Stimulated activated CD4-positive, alpha-beta T cell treated with anti-CD3 and anti-CD28 coated beads, Interleukin-1b, Interleukin-23, amount 100 ng/mL, for 1 hour (primary cell): Measurements from ENCODE around the gene SERPINA4.

Experiments
- DNase-seq, 2 donors: peaks; one replicate each; pipeline ENCODE4 v3.0.0-alpha.2; 2020; ENCODE audit warnings: low read depth in 2 of 2

The SERPINA4 gene

DNA sequence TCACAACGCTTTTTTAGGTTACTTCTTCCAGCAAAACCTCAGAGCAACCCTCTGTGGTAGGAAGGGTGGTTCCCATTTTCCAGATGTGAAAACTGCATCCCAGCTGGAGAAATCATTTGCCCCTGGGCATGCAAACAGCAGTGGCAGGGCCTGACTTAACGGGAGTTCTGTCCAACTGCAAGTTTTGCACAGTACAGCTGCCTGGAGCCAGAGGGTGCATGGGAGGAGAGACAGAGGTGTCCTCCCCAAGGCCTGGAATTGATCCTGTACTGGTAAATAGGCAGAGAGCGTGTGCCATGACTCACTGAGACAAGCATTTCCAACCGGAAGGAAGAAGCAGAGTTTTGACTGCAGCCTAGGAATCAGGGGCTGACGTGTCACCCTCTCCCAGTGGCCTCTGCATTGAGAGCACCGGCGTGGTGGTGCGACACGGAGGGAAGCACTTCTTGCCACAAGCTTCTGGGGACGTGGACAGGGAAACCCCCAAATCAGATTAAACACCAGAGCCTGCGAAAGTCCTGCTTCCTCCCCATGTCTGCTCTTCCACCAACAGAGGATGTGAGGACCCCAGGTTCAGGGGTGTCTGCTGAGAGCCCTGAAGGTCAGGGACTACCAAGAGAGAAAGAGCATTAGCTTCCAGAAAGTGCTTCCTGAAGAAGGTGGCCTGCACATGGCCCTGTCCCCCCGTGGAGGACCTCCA is 19.0 kb upstream of the SERPINA4 start:
- no peak for DNase-seq

DNA sequence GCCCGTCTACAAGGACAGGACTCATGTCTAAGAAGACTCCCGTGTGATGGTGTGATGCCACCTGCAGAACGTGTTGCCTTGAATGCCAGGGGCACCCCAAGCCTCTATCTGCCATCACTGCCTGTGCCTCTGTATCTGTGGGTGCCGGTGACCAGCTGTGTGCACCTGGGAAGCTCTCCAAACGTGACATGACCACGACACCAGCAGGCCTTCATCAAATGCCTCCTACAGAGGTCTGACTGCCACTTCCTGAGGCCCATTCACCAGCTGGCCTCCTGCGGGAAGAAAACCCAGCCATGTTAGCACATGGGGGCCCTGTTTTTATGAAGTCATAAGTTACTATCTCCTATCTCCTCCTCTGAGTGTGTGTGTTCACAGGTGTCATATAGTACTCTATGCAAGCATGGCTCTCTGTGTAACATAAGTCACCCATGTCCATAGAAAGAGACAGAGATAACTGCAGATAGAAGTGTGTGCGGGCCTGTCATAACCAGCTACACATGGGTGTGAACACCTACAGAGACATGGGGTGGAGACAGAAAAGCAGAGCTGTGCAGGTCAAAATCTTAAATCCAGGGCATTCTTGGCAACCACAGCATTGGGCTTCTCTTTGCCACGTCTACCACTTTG is 18.3 kb upstream of the SERPINA4 start:
- DNase-seq, result no peak

DNA sequence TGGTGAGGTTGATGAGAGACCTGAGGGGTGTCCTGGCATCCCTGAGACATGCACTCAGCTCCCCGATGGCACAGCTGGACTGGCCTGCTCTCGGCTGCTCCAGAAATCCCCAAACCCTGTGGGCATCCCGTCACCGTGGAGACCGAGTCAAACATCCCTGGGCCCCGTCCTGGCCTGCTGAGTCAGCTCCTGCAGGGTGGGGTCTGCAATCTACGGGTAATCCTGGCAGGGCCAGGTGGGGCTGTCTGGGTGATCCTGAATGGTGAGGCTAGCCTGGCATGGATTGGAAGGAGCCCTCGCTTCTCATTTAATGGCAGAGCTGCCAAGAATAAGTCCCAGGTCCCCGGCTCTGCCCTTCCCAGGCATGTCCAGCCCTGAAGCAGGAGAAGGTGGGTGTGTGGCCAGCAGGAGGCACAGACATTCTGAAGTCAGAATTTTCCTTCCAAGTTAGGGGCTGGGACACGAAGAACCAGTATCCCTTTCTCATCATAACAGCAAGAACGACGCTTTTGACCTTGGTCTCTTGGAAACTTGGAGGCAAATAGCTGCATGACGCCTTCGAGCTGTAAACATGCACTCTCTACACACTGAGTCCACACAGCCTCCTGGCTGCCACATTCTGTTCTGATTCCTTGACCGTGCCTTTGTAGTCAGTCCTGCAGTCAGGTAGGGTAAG is 17.7 kb upstream of the SERPINA4 start:
- DNase-seq, result no peak

DNA sequence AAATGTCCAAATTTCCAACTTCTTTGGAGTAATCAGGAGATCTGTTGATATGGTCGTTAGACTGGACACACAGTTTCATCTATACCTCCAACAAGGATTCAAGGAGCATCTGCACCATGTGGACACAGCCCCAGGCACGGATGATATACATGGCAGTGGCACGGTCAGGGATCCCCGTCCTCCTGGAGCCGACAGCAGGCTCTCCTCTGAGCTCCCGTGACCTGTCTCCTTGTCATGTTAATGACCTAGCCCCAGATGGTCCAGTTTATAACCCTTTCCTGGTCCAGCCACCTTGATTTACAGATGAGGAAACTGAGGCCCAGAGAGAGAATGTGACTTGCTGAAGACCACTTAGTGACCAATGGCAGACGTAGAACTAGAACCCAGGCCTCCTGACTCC is 16.5 kb upstream of the SERPINA4 start:
- no peak for DNase-seq

DNA sequence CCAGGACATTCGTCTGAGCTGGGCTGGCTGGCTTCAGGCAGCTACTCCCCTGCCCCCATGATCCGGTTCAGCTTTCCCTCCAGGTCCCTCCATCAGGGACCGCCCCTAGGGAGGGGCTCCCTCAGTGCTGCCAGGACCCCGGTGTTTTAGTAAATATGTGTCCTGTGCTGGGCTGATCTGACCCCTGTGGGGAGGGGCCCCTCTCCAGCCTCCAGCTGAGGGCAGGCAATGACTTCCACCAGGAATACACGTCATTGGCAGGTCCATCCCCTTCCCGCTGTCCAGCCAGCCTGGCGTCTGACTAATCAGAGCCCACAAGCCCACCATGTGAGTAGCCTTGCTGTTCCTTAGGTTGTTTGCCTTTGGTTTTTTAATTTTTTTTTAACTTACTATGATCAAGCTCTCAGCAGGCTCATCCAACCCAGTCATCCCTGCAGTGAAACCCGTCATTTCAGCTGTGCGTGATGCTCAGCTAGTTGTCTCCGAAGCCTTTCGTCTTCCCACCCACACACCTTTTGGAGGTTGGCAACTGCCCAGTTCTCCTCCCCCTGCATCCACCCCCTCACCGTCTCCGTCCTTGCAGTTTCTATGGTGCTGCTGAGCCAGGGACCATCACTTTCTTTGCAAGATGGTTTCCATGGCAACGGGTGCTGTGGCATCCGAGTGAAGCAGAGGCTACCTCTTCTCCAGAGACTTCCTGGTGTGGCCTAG is 16.0 kb upstream of the SERPINA4 start:
- DNase-seq, result no peak

DNA sequence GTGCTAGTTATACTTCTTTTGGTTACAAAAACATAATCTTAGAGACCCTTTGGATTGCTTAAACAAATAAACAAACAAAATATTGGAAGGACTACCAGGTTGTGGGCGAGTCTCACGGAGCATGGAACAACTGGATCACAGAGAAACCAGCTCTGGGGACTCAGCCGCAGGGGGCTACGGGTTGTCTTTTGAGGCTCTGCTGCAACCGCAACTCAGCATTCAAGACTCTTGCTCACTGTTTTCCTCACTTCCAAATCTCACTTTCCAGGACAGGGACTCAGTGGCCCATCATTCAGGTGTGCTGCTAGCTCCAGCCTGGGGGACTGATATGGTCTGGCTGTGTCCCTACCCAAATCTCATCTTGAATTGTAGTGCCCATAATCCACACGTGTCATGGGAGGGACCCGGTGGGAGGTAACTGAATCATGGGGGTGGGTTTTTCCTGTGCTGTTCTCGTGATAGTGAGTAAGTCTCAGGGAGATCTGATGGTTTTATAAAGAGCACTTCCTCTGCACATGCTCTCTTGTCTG is 14.0 kb upstream of the SERPINA4 start:
- no peak for DNase-seq

DNA sequence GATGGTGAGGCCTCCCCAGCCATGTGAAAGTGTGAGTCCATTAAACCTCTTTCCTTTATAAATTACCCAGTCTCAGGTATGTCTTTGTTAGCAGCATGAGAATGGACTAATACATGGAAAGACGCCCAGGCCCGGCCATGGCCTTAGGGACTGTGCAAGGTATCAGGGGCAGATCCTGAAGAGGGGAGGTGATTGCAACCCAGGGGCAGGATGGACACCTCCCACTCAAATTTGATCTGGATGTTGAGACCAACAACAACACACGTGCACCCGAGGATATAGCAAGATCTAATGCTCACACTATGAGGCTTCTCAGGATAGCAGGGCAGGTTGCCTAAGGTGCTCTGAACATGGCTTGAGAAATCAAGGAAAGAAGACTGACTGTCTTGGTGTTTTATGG is 13.5 kb upstream of the SERPINA4 start:
- no peak for DNase-seq

DNA sequence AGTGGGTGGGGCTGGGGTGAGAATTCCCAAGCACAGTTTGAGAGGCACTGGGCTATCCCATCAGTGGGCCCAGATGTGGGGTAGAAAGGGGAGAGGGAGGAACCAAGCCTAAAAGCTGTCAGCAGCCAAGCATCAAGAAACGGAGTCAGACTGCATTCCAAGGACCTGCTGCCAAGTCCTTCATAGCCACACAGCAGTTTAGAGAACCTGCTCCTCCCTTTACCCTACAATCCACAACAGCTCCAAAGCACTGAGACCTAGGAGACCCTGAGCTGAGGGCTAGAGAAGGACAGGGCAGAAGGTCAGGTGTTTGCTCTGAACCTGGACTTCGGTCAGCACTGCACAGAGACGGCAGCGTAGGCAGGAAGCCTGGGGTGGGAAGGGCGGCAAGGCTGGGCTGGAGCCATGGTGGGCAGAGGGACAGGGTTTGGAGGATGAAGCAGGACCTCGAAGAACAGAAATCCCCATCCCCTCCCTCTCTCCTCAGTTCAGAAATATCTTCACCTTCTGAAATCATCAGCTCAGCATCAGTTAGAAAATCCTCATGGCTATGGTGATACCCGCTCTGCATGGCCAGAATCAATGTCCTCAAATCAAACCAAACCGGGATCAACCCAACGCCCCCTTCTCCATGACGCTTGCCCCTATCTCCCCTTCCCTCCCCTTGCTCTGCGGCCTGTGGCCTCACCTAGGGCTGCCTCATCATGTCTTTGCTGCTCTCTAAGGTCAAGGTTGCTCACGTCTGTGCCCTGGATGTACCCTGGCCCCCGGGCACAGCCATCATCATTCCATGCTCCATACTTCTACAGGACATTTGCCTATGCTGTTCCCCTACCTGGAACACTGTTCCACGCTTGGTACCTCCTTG is 12.9 kb upstream of the SERPINA4 start:
- no peak for DNase-seq

DNA sequence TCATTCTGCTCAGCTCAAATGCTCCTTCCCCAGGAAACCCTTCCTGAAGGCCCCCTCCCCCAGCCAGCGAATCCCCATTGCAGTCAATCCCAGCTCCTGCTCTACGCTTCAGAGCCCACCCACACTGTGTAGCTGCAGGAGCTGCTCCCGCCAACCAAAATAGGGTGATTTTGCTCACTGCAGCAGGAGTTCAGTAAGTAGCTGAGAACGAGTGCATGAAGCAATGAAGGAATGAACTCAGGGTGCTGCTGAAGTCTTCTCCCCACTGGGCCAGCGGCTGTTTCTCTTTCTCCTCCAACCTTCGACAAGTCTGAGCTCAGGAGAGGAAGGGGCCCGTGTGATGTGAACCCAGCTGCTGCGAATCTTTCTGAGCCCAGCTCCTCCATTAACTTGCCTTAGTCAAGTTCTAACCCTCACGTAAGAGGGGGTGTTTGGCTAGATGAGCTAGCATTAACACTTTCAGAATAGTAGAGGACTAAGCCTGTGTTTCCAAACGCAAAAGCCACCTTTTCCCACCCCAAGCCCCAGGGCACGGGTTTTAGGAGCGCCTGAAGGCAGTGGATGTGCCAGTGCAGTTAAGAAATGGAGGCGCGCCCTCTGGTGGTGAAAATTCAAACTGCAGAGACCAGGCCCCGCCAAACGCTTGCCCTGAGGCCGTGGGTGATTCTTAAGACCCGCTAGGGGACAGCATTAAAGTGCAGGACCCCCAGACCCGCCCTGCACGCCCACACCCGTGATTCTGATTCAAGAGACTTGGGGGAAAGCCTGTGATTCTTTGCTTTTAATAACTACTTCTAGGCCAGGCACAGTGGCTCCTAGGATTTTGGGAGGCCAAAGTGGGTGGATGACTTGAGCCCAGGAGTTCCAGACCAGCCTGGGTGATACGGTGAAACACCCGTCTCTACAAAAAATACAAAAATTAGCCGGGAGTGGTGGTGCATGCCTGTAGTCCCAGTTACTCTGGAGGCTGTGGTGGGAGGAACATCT is 11.9 kb upstream of the SERPINA4 start:
- DNase-seq, result peak; percentile 5 to 45

DNA sequence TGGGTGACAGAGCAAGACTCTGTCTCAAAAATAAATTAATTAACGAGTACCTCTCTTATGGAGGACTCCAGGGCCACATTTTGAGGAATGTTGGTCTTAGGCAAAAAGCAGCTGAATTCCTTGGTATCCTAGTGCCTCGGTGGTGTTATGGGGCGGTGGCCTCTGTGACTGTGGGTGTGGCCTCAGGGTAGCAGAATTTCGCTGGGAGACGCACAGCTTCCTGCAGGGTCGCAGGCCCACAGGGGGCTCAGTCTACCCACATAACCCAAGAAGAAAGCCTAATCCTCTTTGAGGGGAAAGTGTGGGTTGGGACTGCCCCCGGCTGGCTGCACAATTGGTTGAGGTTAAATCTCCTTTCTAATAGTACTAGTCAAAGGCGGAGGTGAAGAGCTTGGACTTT is 11.2 kb upstream of the SERPINA4 start:
- no peak for DNase-seq

DNA sequence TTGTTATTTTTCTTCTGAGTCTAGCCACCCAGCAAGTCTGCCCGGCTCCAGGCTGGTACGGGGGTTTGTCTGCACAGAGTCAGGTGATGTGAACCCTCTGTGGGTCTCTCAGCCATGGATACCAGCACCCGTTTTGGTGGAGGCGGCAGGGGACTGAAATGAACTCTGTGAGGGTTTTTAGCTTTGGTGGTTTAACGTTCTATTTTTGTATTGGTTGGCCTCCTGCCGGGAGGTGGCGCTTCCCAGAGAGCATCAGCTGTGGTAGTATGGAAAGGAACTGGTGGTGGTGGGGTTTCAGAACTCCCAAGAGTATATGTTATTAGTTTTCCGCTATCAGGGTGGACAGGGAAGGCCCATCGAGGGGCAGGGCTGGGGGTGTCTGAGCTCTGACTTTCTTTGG is 5.3 kb upstream of the SERPINA4 start:
- no peak for DNase-seq

DNA sequence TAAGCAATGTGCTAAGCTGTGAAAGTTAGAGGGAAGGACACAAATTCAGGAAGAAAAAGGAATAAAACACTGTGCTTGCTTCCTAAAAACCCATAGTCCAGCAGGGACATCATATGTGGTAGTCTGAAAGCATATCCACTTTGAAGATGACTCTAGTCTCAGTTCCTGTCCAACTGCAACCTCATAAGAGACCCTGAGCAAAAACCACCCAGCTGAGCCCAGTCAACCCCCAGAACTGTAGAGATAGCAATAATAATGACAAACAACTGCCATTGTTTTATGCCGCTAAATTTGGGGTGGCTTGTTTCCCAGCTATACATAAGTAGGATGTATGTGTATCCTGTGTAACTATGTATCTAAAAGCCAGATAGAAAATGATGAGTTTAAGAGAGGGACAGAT is 3.9 kb upstream of the SERPINA4 start:
- no peak for DNase-seq

DNA sequence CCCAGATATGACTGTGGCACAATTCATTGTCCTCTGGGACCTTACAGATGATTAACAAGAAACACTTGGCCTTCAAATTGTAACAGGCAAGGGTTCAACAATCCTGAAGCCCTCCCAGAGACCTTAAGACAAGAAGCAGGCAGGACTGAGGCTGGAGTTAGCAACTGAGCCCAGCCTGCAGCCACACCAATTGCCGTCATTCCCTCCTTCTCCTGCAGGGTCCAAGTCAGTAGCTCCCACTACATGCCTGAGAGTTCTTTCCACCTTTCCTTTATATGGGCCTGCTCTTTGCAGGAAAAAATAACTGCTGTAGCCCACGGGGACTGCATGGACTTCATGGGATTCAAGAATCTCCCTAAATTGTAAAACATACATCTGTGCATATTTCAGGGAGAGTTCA is 2.4 kb upstream of the SERPINA4 start:
- DNase-seq, result no peak

DNA sequence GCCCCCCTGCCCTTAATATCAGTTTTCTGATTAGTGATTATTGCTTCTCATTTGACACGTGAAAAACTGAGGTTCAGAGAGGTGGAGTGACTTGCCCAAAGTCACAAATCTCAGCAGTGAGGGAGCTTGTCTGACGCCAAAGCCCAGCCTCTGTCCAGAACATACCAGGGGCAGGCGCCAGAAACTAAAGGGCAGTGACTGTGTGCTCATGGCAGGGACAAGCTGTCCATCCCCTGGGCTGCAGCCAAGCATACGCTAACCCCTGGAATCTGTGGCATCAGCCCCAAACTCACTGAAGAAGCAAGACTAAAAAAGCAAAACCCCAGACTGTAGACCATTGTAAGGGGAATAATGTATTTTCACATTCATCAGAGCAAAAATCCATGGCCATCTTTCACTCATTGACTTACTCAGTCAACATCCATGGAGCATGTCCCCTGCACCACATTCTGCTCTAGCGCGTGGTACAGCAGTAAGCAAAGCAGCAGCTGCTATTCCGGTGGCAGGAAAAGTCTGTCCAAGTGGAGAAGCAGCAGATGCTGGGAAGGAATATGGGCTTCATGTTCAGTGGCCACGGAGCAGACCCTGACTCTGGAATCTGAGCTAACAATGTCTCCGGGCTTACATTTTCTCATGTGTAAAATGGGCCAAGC is 1.5 kb upstream of the SERPINA4 start:
- no peak for DNase-seq

DNA sequence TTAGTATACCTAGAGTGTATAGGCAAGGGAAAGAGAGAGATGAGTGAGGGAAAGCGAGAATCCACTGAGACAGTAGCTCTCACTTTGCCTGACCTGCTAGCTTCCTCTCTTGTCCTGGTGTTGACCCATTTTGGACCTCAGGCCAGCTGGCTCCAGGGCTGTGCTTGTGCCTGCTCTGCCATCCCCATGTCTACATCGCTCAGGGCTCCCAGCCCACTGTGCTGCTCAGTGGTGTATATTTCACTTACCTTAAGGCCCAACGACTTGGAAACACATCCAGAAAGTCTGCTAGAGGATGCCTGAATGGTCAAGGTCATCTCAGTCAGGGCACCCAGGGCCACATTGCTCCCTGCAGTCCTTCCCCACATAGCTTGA is 964 bp upstream of the SERPINA4 start:
- DNase-seq, result no peak

DNA sequence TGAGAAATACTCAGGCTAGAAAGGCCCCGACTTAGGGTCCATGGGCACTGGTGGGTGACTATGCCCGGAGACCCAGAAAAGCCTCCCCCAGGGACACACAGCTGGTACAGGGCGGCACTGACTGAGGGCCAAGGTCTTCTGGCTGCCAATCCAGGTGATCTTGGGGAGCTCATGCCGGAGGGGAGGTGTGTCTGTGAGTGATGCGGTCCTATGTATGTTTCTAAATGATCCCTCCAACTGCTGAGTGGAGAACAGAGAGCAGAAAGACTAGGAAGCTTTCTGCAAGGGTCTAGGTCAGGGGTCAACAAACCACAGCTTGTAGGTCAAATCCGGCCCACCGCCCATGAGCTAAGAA is 391 bp downstream of the SERPINA4 start:
- DNase-seq, result no peak

DNA sequence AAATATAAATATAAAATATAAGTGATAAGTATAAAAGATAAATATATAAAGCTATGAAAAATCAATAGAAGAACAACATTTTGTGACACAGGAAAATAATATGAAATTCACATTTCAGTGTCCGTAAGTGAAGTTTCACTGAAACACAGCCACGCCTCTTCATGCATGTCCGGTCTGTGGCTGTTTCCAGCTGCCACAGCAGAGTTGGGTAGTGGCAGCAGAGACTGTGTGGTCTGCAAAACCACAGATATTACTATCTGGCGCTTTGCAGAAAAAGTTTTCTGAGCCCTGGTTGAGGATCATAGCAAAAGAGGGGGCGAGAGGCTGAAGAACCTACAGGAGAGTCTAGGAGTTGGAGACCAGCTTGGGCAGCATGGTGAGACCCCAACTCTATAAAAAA is 780 bp downstream of the SERPINA4 start:
- no peak for DNase-seq

DNA sequence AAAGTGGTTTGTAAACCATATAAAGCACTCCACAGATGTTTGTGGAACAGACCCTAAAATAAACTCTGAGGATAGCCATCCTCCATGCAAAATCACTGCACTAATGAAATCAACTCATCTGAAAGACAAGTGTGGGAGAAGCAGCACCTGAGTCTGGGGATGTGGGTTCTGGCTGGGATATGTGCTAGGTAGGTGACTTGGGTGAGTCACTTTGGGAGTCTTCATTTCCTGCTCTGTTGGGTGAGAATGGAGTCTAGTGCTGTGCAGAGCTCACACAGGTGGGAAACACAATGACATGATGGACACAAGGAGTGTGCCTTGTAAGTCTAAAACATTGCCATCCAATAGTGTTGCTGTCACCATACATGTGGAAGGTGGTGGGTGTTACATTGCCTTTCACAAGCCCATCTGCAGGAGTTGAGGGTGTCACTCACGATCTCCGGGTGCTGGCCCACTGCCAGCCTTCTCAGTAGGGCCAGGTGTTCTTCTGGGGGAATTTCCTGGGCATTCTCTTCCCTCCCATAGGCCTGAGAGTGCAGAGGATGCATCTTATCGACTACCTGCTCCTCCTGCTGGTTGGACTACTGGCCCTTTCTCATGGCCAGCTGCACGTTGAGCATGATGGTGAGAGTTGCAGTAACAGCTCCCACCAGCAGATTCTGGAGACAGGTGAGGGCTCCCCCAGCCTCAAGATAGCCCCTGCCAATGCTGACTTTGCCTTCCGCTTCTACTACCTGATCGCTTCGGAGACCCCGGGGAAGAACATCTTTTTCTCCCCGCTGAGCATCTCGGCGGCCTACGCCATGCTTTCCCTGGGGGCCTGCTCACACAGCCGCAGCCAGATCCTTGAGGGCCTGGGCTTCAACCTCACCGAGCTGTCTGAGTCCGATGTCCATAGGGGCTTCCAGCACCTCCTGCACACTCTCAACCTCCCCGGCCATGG is 2.0 kb downstream of the SERPINA4 start:
- DNase-seq, result no peak

DNA sequence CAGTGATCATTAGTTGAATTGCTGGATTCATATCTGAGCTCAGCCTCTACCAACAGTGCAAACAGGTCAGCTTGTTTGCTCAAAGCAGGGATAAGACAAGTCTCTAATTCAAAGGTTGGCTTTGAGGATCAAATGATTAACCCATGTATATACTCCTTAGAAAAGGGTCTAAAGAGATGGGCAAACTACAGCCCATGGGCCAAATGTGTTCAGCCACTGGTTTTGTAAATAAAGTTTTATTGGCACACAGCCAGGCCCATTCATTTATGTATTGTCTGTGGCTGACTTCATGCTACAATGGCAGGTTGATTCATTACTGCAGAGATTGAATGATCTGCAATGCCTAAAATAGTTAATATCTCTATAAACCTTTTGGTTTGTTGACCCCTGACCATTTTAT is 3.1 kb downstream of the SERPINA4 start:
- DNase-seq, result no peak
